Ovary (tissue), 9 donors: ENCODE results near the gene CAPG. TPM values are rescaled to one million over a fixed set of nuclear protein-coding genes. Genes with fewer than 3 reads are reported as not detected.

Experiments
- DNase-seq, 5 donors: peaks; one replicate each; pipeline ENCODE4 v3.0.0-alpha.2; 2019 to 2020
- H3K27ac ChIP-seq, 2 donors: fragments of 200-600 bp; one replicate each; pipeline versions ENCODE4 v1.5.1 to v1.8.0; 2019 to 2022
- H3K27me3 ChIP-seq: fragments of 200-600 bp; one replicate; pipeline ENCODE4 v1.8.0; 2022
- H3K36me3 ChIP-seq: fragments of 200-600 bp; sonication (generic); one replicate; pipeline ENCODE4 v1.5.1; 2019
- H3K4me1 ChIP-seq: one replicate; pipeline ENCODE4 v1.8.1; 2013; ENCODE audit warnings: mild to moderate bottlenecking, moderate library complexity; ENCODE audit not compliant: insufficient read depth
- H3K4me3 ChIP-seq: fragments of 200-600 bp; sonication (generic); one replicate; pipeline ENCODE4 v1.5.1; 2017
- H3K9me3 ChIP-seq, 2 donors: fragments of 200-600 bp in 1 of 2; sonication (generic) in 1 of 2; one replicate each; pipeline versions ENCODE4 v1.5.1 to v1.8.1; 2013 to 2019; ENCODE audit warnings: mild to moderate bottlenecking in 1 of 2, moderate library complexity in 1 of 2
- EP300 ChIP-seq: sonication (generic); formaldehyde crosslinking; IDR thresholded peaks from one replicate; pipeline ENCODE4 v1.6.1; 2017; ENCODE audit warnings: antibody characterized with exemption
- POLR2A ChIP-seq: fragments of 450-650 bp; IDR thresholded peaks from one replicate; pipeline ENCODE4 v1.6.1; 2017; ENCODE audit warnings: antibody characterized with exemption, mild to moderate bottlenecking, moderate library complexity
- WGBS, 3 donors: extraction: QIAGEN DNeasy Blood & Tissue Kit in 1 of 3; methylation state at CpG; one replicate each; pipeline versions ENCODE4 v1.1.5 to v1.1.7; 2013 to 2017; 5-methylcytosine and 5-hydroxymethylcytosine counted together
- intact Hi-C, 4 donors: fragments of 100-400 bp; cut with DNase I; formaldehyde crosslinking; loops; one replicate each; pipeline versions ENCODE4 v1.11.0 to v1.15.1; 2022 to 2023
- polyA plus RNA-seq, 2 donors: library from polyadenylated mRNA; stranded (reverse); fragments of 200-250 nt in 1 of 2; fragments of 350-450 nt in 1 of 2; fragmentation: Illumina TruSeq in 1 of 2; extraction: RNeasy Lipid Tissue Mini Kit (QIAGEN cat#74804) in 1 of 2; gene quantifications; one replicate each; pipeline ENCODE4 v1.2.3, GENCODE V29; 2013 to 2014
- total RNA-seq, 7 donors: library from RNA; depleted of rRNA in 2 of 7; stranded (reverse); fragments of >200 nt in 2 of 7; fragmentation: NEBNext Ultra II Directional in 3 of 7; extraction: Animal tissue kit (Norgen Biotek cat#: 25700) in 3 of 7; gene quantifications; one replicate each; pipeline versions ENCODE4 v1.1.0 to v1.2.4, GENCODE V29; 2016 to 2023
- TF ChIP-seq, protein P1 (sequence below), 3 donors: fragments of 450-650 bp in 2 of 3; fragments of 200-600 bp in 1 of 3; IDR thresholded peaks; one replicate each; pipeline versions ENCODE4 v1.5.1 to v1.8.0; 2016 to 2022; ENCODE audit warnings: antibody characterized with exemption in 3 of 3, mild to moderate bottlenecking in 1 of 3
- donor health status: DM: no; HTN: no; CAD: no; lungs with moderate emphysema.
- donor health status: DM: no; HTN: no; CAD: no.
- donor health status: Bipolar disorder and iron deficiency.
- donor health status: DM: yes; HTN: yes; CAD: no.
- donor health status: DM: no; HTN: no; CAD: no.
- donor health status: DM: yes; HTN: yes; CAD: no.

The CAPG gene
- total and polyA plus RNA-seq, 9 donors = 6.8 to 97.8 (median 22.8) TPM

DNA sequence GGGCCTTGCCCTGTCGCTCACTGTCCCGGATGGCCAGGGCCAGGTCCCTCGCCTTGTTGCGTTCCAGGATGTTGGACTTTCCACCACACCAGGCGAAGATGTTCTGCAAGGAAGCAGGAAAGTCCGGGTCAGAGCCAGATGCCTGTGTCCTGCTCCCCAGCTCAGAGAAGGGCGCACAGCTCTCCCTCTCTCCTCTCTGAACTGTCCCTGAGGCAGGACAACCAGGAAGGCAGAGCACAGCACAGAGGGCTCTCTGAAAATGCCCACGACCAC, 11.0 kb downstream of the CAPG start:
- peaks cover 4% of the 10 kb centered on the region for H3K4me1 ChIP-seq
- H3K4me3 ChIP-seq = no peak overlapping the region
- no peak overlapping the region for H3K27ac ChIP-seq
- TF ChIP-seq POLR2A (no peak), EP300 (no peak)
- TF ChIP-seq, protein P1, sequence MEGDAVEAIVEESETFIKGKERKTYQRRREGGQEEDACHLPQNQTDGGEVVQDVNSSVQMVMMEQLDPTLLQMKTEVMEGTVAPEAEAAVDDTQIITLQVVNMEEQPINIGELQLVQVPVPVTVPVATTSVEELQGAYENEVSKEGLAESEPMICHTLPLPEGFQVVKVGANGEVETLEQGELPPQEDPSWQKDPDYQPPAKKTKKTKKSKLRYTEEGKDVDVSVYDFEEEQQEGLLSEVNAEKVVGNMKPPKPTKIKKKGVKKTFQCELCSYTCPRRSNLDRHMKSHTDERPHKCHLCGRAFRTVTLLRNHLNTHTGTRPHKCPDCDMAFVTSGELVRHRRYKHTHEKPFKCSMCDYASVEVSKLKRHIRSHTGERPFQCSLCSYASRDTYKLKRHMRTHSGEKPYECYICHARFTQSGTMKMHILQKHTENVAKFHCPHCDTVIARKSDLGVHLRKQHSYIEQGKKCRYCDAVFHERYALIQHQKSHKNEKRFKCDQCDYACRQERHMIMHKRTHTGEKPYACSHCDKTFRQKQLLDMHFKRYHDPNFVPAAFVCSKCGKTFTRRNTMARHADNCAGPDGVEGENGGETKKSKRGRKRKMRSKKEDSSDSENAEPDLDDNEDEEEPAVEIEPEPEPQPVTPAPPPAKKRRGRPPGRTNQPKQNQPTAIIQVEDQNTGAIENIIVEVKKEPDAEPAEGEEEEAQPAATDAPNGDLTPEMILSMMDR (IDR thresholded peaks at IDR 0.05) = no peak
- no peak for DNase-seq
- no peaks in the 10 kb centered on the region for H3K36me3 ChIP-seq
- 90 to 93% (median 92%) methylated on average over 8 of the region's 8 CpGs for WGBS, 3 donors
- intact Hi-C loops = no loop called here
- no peaks in the 10 kb centered on the region for H3K9me3 ChIP-seq
- no peaks in the 10 kb centered on the region for H3K27me3 ChIP-seq

DNA sequence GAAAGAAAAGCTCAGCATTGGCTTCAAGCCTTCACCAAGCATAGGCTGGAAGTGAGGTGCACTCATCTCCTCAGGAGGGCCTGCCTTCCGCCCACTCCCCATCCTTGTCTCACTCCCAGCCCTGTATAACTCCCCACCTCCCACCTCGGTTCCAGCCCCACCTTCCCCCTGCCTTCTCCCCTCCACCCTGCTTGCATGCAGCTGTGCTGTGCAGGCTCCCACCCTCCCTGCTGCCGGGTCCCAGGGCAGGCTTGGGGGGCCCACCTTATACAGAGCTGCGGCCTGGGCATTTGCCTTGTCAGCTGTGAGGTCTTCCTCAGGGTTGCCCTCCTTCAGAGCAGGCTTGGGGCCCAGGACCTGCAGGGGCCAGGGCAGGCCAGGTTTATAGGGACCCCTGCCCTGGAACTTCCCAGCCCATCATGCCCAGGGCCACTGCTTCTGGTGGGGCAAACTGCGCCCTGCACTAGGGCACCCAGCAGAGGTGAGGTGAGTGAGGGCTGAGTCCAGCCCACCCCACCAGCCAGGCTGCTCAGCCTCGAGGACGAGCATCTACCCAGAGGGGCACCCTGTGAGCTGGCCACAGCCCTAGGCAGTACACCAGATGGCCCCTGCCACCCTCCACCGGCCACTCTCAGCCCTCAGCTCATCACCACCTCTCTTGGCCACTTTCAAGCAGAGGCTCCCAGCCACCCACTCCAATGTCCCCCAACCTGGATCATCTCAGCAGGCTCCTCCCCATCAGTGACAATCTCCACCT, 11.6 kb downstream of the CAPG start:
- Histone ChIP-seq H3K9me3 (no peaks in the 10 kb centered on the region), H3K27ac (no peak overlapping the region), H3K27me3 (no peaks in the 10 kb centered on the region), H3K36me3 (no peaks in the 10 kb centered on the region), H3K4me1 (peaks cover 4% of the 10 kb centered on the region), H3K4me3 (no peak overlapping the region)
- peak in 1 of 5 donors; percentile 26 for DNase-seq
- 87 to 91% (median 89%) methylated on average over 8 of the region's 8 CpGs for WGBS, 3 donors
- no peak for TF ChIP-seq POLR2A
- TF ChIP-seq EP300 = no peak
- TF ChIP-seq, protein P1 (IDR thresholded peaks at IDR 0.05) = no peak
- intact Hi-C loops = no loop called here

DNA sequence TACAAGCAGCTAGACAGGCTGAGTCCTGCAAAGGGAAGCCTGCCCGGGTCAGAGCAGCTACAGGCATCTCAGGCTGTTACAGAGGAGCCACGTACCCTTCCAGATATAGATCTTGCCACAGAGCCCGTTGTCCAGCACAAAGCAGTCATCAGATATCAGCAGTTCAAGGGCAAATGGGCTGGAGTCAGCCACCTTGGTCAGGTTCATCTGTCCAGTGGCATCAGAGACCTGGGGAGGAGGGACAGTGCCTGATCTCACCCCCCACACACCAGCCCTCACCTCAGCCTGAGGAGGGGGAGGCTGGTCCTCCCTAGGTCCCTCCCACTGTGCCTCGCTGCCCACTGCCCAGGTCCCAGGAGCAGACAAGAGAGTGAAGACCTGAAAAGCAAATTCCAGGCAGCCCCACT, 12.2 kb downstream of the CAPG start:
- H3K36me3 ChIP-seq = no peaks in the 10 kb centered on the region
- peaks cover 4% of the 10 kb centered on the region for H3K4me1 ChIP-seq
- H3K9me3 ChIP-seq = no peaks in the 10 kb centered on the region
- intact Hi-C loops = no loop called here
- no peaks in the 10 kb centered on the region for H3K27me3 ChIP-seq
- TF ChIP-seq POLR2A (no peak), EP300 (no peak)
- TF ChIP-seq, protein P1 (IDR thresholded peaks at IDR 0.05) = no peak
- 73 to 77% (median 74%) methylated on average over 4 of the region's 4 CpGs for WGBS, 3 donors
- peak in 1 of 5 donors; percentile 22 for DNase-seq
- no peak overlapping the region for H3K4me3 ChIP-seq
- H3K27ac ChIP-seq = no peak overlapping the region

- TF ChIP-seq EP300 (no peak), POLR2A (no peak)
- TF ChIP-seq, protein P1 (IDR thresholded peaks at IDR 0.05) = no peak
- Histone ChIP-seq H3K36me3 (no peaks in the 10 kb centered on the region), H3K4me3 (no peak overlapping the region), H3K9me3 (no peaks in the 10 kb centered on the region), H3K27ac (peak overlapping the region in 1 of 2 donors; percentile 57), H3K4me1 (peaks cover 4% of the 10 kb centered on the region), H3K27me3 (no peaks in the 10 kb centered on the region)
- intact Hi-C loops = no loop called here
- DNase-seq = no peak
- 34 to 42% (median 41%) methylated on average over 5 of the region's 5 CpGs for WGBS, 3 donors
Observed at GRCh38 chr2:85396531-85397470, 13.4 kb downstream of the CAPG start.
